Effector CD8-positive, alpha-beta T cell (primary cell): Measurements from ENCODE around the gene ADCY9.

Experiments used
- DNase-seq: peaks from one replicate; lab custom pipeline; 2025; lab: John Stamatoyannopoulos, UW

The ADCY9 gene

DNA sequence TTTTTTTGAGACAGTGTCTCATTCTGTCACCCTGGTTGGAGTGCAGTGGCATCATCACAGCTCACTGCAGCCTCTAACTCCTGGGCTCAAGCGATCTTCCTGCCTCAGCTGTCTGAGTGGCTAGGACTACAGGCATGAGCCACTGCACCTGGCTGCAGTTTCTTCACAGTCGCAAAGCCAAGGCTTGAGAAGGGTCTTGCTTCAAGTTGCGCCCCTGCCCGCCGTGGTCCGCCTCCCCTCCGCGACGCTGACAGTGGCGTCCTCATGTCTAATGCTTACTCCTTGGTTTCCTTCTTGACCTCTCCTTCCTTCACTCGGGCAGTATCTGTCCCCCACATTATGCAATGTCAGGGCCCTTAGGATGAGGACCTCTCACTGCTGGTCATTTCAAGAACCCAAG, 112.7 kb downstream of the ADCY9 start:
- DNase-seq: no peak

DNA sequence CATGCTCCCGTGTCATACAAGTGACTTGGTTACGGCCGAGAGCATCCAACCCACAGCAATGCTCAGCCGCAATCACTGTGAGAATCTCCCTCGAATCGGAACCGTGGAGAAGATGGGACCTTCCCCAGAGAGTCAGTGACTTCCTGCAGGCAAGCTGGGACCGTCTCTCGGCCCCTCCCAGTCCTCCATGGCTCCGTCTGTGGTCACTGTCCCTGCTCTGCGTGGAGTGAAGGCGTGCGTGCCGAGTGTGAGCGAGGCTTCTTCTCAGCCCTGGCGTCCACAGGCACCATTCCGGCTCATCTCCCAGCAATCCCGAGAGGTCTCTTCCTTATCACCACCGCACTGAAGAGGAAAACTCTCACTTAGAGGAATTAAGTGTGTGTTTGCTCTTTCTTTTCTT, 113.1 kb downstream of the ADCY9 start:
- DNase-seq: no peak

DNA sequence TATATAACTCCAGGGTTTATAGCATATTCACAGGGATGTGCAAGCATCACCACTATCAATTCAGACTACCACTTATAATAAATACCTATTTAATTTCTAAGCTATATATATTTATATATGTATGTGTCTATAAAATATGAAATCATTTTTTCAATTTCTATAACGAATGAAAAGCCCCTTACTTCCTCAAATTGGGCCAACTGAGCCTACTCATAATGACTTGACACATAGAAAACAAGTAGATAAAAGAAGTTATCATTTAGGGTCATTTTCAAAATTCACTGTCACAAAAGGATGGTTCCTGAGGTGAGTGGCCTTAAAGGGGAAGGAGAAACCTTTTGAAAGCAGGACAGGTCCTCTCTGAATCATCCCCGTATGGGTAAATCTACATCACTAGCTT, 114.1 kb downstream of the ADCY9 start:
- DNase-seq: no peak

GRCh38 chr16:3999479-4000325, 116.5 kb downstream of the ADCY9 start:
- no peak for DNase-seq

GRCh38 chr16:3998793-3999478, 117.3 kb downstream of the ADCY9 start:
- no peak for DNase-seq

GRCh38 chr16:3997231-3997841, 118.9 kb downstream of the ADCY9 start:
- no peak for DNase-seq

- no peak for DNase-seq
Observed at GRCh38 chr16:3995001-3995400, 121.2 kb downstream of the ADCY9 start.

DNA sequence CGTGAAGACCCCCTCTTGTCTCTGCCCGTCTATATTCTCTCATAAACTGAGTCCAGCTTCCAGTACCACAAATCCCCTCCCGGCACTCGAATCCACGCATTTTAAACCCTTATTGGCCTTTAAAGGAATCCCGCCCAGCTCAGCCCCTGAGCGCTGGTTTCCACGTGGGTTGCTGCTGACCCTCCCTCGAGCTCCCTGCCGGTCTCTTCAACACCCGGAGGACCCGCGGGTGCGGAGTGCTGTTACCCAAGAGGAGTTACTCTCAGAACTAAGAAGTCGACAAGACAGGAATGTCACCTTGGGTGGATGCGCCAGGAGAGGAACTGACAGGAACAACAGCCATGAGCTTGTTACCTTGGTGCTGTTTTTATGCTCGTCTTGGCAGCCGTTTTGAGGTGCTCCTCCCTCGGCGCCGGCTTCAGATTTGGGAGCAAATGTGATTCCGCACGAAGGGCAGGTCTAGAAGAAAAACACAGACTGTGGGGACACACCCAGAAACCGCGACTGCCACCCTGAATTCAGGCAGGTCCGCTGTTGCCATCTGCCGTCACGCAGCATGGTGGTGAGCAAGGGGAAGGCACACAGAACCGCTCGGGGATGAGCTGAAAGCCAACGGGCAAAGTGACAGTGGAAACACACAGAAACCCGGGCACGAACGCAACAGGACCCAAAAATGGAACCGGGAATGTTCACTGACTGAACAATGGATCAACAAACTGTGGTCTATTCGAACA, 123.0 kb downstream of the ADCY9 start:
- no peak for DNase-seq

GRCh38 chr16:3992297-3993051, 123.8 kb downstream of the ADCY9 start:
- DNase-seq: no peak

- no peak for DNase-seq
Observed at GRCh38 chr16:3988824-3989223, 127.4 kb downstream of the ADCY9 start.

- DNase-seq: no peak
Observed at GRCh38 chr16:3988011-3988410, 128.2 kb downstream of the ADCY9 start.

DNA sequence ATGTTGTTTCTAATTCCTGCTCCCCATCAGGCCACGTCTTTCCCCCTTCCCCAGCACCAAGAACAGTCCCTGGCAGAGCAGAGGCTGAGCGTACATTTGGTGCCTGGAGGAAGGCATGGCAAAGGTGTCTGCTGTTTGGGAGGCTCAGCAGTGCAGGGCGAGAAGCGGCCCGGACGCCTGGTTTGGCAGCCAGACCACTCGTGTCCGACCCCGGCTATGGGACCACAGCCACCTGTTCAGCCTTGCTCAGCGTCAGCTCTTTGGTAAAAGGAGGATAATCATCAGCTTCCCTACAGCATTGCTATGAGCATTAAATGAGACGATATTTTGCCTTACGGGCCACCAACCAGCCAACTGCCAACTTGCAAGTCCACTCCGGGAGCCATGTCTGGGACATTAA, 129.0 kb downstream of the ADCY9 start:
- no peak for DNase-seq

DNA sequence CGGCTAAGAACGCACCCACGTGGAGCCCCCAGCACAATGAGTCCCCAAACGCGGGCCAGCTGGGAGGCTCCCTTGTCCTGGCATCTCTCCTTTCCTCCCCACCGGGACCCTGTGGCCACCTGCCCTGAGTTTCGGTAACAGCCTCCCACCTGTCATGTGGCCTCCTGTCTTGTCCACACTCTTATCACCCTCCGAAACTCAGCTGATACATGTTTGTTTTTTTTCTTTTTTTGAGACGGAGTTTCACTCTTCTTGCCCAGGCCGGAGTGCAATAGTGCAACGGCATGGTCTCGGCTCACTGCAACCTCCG, 130.1 kb downstream of the ADCY9 start:
- DNase-seq: no peak

DNA sequence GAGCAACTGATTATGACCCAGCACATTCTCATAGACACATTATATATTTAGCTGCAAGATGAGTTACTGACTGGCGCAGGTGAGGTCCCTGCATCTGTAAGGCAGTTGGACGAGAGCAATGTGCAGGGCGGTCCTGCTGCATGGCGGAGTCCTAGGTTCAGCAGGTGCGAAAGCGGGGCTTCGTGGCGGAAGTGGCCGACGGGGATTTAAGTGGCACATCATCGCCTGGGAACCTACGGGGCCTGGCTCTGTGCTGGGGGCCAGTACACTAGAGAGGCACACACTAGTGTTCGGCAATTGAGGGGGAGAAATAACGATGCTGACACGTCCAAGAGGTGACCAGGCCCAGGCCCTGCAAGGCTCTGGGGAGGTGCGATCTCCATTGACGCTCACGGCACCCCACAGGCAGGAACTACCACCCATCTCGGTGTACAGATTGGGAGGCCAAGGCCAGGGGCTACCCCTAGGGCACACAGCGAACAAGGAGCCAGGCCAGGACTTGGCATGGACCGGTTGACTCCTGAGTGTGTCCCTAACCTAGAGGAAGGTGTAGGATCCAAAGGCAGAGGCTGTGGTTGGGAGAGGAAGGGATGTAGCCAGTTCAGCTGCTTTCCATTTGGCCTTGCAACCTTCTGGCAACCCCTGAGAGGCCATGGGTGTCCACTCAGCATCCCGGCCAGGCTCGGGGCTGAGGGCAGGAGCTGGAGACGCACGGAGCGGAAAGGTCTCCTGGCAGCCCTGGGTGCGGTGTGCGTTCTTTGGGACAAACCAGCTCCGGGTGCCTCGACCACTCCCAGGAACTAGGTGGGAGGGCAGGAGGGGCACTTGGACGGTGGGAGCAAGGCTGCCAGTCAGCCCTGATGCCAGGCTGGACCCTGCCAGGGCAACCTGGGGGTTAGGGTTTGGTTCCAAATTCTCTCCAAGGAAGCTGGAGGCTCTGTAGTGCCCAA, 131.9 kb downstream of the ADCY9 start:
- no peak for DNase-seq

DNA sequence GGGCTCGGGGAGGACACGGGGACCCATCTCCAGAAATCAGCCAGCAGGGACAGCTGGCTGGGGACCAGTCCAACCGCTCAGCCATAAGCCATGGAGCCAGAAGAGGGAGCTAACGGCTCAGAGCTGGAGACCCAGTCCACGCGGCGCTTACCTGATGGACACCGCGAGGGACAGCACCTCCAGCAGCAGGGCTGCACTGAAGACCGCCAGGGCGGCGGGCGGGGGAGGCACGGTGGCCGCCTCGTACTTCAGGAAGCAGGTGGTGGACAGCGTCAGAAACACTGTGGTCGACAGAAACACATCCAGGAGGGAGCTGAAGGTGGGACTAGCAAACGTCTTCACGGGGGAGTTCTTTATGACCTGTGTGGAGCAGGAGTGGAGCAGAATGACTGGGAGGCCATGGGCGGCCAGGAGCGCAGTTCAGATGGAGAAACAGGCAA, 133.1 kb downstream of the ADCY9 start:
- no peak for DNase-seq

GRCh38 chr16:3982216-3982615, 134.0 kb downstream of the ADCY9 start:
- DNase-seq: no peak

- DNase-seq: no peak
Observed at GRCh38 chr16:3980253-3981111, 135.8 kb downstream of the ADCY9 start.

GRCh38 chr16:3979518-3979917, 136.7 kb downstream of the ADCY9 start:
- DNase-seq: no peak

GRCh38 chr16:3979070-3979469, 137.2 kb downstream of the ADCY9 start:
- DNase-seq: no peak

DNA sequence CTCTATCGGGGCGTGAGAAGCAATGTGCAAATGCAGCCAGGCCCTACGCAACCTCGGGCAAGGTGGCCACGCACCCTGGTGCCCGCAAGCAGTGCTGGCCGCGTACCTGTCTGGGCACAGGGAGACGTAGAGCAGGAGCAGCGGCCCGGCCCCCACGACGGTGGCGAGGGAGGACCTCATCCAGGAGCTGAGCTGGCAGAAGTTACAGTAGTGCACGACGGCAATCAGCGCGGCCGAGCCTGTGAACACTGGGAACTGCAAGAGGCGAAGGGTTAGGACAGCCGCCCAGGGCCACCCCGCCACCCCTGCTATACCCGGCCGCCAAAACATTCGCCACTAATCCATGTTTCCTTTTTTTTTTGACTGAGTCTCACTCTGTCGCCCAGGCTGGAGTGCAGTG, 138.9 kb downstream of the ADCY9 start:
- no peak for DNase-seq
